Measurements from ENCODE around the gene ALDH1A1. TPM values are rescaled to one million over a fixed set of nuclear protein-coding genes. Genes with fewer than 3 reads are reported as not detected.

Gene ALDH1A1
- total and polyA plus RNA-seq, 9 of the 15 experiments (the other 6 are each of a cell fraction or from before 2014, with no cell fraction given): 1.8 to 86.3 (median 24.4) TPM

DNA sequence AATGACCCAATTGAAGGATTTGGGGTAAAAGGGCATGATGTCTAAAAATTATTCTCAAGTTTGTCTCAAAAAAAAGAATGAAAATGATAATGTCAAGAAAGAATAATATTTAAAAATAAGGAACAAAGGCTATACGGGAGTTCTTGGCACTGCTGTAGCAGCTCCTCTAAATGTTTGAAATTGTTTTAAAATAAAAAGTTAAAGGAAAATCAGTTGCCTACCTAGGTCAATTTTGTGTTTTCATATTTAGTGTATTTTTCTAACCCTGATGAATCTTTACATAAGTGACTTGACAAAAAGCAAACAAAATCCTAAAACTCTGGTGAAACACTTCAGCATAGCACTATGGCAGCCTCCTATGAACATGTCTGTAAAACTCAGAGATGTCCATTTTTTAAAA, 56.4 kb downstream of the ALDH1A1 start:
- Histone ChIP-seq H3K27me3 (ENCODE audit: control insufficient read depth in 2 of 2, insufficient read depth in 2 of 2, low read length in 2 of 2) (no peaks in the 10 kb centered on the region), H3K4me1 (replicated peaks in 1 of 2; ENCODE audit: control insufficient read depth in 2 of 2, insufficient read depth in 2 of 2, low read length in 2 of 2) (no peaks in the 10 kb centered on the region), H3K9ac (ENCODE audit: insufficient read depth in 1 of 2, low read depth in 2 of 2, low read length in 2 of 2) (no peak overlapping the region), H3K79me2 (ENCODE audit: control insufficient read depth, insufficient read depth, low read length) (no peaks in the 10 kb centered on the region), H2AFZ (ENCODE audit: low read depth, low read length) (no peak overlapping the region), H3K27ac (ENCODE audit: extremely low read depth, low read depth, low read length) (no peak overlapping the region), H3K4me3 (no peak overlapping the region), H3K9me3 (replicated peaks; ENCODE audit: control insufficient read depth, insufficient read depth, low read depth, low read length) (no peaks in the 10 kb centered on the region), H3K36me3 (ENCODE audit: control insufficient read depth, insufficient read depth, low read length) (no peaks in the 10 kb centered on the region), H3K4me2 (ENCODE audit: insufficient read depth, low read length) (no peak overlapping the region), H4K20me1 (replicated peaks; ENCODE audit: control insufficient read depth, insufficient read depth, low read length) (no peaks in the 10 kb centered on the region), H3K9me1 (ENCODE audit: control insufficient read depth, insufficient read depth, low read length) (no peaks in the 10 kb centered on the region)
- WGBS (ENCODE audit: insufficient coverage, low coverage, missing lambda C conversion rate): 93% methylated on average over 1 of the region's 1 CpG
- in situ Hi-C loops (cut with MboI) (no loop called here), intact Hi-C loops (cut with micrococcal nuclease) (no loop called here)
- ChIA-PET POLR2A (no interaction called here), CTCF (ENCODE audit: low intra/inter-chr PET ratio) (no interaction called here)
- TF ChIP-seq, protein P1, sequence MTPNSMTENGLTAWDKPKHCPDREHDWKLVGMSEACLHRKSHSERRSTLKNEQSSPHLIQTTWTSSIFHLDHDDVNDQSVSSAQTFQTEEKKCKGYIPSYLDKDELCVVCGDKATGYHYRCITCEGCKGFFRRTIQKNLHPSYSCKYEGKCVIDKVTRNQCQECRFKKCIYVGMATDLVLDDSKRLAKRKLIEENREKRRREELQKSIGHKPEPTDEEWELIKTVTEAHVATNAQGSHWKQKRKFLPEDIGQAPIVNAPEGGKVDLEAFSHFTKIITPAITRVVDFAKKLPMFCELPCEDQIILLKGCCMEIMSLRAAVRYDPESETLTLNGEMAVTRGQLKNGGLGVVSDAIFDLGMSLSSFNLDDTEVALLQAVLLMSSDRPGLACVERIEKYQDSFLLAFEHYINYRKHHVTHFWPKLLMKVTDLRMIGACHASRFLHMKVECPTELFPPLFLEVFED (CRISPR knock-in tag; conservative IDR thresholded peaks at IDR 0.05): no peak
- TF ChIP-seq ZNF263 (CRISPR knock-in tag; IDR thresholded peaks at IDR 0.05; ENCODE audit: borderline replicate concordance): no peak
- BruUV-seq (replicated peaks): no TSS peak
- ATAC-seq (no peak), DNase-seq (ENCODE audit: extremely low read depth in 1 of 4, low spot score in 3 of 4) (no peak), FAIRE-seq (no peak)

DNA sequence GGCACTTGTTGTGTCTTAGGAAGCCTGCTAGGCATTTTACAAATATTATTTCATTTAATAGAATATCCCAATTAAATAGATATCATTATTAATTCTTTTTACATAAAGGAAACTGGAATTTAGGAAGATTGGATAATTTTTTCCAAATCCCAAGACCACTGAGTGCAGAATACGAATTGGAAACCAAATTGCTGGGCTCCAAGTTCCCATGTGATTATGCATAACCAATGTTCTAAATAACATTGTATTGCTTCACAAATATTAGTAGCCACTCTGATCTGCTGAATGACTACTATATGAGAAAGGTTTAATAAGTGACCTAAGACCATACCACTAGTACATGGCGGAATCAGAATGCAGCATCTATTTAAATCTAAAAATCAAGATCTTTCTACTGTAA, 57.7 kb downstream of the ALDH1A1 start:
- no peaks in the 10 kb centered on the region for H3K36me3 ChIP-seq (ENCODE audit: control insufficient read depth, insufficient read depth, low read length)
- TF ChIP-seq SMC3 (conservative IDR thresholded peaks at IDR 0.05; ENCODE audit: insufficient read depth, low read depth, low read length) (no peak), ERF (CRISPR knock-in tag; IDR thresholded peaks at IDR 0.05) (no peak)
- TF ChIP-seq, protein P2, sequence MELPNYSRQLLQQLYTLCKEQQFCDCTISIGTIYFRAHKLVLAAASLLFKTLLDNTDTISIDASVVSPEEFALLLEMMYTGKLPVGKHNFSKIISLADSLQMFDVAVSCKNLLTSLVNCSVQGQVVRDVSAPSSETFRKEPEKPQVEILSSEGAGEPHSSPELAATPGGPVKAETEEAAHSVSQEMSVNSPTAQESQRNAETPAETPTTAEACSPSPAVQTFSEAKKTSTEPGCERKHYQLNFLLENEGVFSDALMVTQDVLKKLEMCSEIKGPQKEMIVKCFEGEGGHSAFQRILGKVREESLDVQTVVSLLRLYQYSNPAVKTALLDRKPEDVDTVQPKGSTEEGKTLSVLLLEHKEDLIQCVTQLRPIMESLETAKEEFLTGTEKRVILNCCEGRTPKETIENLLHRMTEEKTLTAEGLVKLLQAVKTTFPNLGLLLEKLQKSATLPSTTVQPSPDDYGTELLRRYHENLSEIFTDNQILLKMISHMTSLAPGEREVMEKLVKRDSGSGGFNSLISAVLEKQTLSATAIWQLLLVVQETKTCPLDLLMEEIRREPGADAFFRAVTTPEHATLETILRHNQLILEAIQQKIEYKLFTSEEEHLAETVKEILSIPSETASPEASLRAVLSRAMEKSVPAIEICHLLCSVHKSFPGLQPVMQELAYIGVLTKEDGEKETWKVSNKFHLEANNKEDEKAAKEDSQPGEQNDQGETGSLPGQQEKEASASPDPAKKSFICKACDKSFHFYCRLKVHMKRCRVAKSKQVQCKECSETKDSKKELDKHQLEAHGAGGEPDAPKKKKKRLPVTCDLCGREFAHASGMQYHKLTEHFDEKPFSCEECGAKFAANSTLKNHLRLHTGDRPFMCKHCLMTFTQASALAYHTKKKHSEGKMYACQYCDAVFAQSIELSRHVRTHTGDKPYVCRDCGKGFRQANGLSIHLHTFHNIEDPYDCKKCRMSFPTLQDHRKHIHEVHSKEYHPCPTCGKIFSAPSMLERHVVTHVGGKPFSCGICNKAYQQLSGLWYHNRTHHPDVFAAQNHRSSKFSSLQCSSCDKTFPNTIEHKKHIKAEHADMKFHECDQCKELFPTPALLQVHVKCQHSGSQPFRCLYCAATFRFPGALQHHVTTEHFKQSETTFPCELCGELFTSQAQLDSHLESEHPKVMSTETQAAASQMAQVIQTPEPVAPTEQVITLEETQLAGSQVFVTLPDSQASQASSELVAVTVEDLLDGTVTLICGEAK (IDR thresholded peaks at IDR 0.05): no peak
- TF ChIP-seq, protein P2 (CRISPR knock-in tag; IDR thresholded peaks at IDR 0.05): no peak

More for the DNA sequence above, 57.7 kb downstream of the ALDH1A1 start:
- in situ Hi-C loops (cut with MboI): no loop called here
- no TSS peak for BruUV-seq (replicated peaks)
- FAIRE-seq: no peak
- ChIA-PET POLR2A (no interaction called here), CTCF (ENCODE audit: low intra/inter-chr PET ratio) (no interaction called here)
- H3K4me2 ChIP-seq (ENCODE audit: insufficient read depth, low read length): no peak overlapping the region
- intact Hi-C loops (cut with micrococcal nuclease): no loop called here
- no peaks in the 10 kb centered on the region for H4K20me1 ChIP-seq (replicated peaks; ENCODE audit: control insufficient read depth, insufficient read depth, low read length)
- H3K27me3 ChIP-seq (ENCODE audit: control insufficient read depth in 2 of 2, insufficient read depth in 2 of 2, low read length in 2 of 2): no peaks in the 10 kb centered on the region
- ATAC-seq: no peak
- H2AFZ ChIP-seq (ENCODE audit: low read depth, low read length): no peak overlapping the region
- WGBS (ENCODE audit: insufficient coverage, low coverage, missing lambda C conversion rate): 79% methylated on average over 2 of the region's 2 CpGs
- no peaks in the 10 kb centered on the region for H3K9me3 ChIP-seq (replicated peaks; ENCODE audit: control insufficient read depth, insufficient read depth, low read depth, low read length)
- no peak overlapping the region for H3K27ac ChIP-seq (ENCODE audit: extremely low read depth, low read depth, low read length)
- no peaks in the 10 kb centered on the region for H3K9me1 ChIP-seq (ENCODE audit: control insufficient read depth, insufficient read depth, low read length)
- DNase-seq (ENCODE audit: extremely low read depth in 1 of 4, low spot score in 3 of 4): no peak
- no peaks in the 10 kb centered on the region for H3K4me1 ChIP-seq (replicated peaks in 1 of 2; ENCODE audit: control insufficient read depth in 2 of 2, insufficient read depth in 2 of 2, low read length in 2 of 2)
- no peak overlapping the region for H3K9ac ChIP-seq (ENCODE audit: insufficient read depth in 1 of 2, low read depth in 2 of 2, low read length in 2 of 2)
- no peak overlapping the region for H3K4me3 ChIP-seq
- no peaks in the 10 kb centered on the region for H3K79me2 ChIP-seq (ENCODE audit: control insufficient read depth, insufficient read depth, low read length)
